OCI-LY1 (cell line): ENCODE results near the gene GLT8D1.

Source experiments
- H2AFZ ChIP-seq: fragments of 200-600 bp; sonication (generic), shearing (Covaris generic); 2 replicates; pipeline ENCODE4 v1.6.0; 2014; ENCODE audit warnings: antibody characterized with exemption, mild to moderate bottlenecking, low read length
- H3F3A ChIP-seq: fragments of 200-600 bp; sonication (generic), shearing (Covaris generic); 2 replicates; pipeline ENCODE4 v1.6.0; 2014; ENCODE audit warnings: mild to moderate bottlenecking, antibody characterized with exemption, low read length, moderate library complexity; ENCODE audit not compliant: insufficient read depth
- H3K27ac ChIP-seq: fragments of 200-600 bp; sonication (generic); 2 replicates; pipeline ENCODE4 v1.5.1; 2014; ENCODE audit warnings: low read length, mixed run types, mild to moderate bottlenecking, low read depth; ENCODE audit not compliant: poor library complexity, severe bottlenecking
- H3K27me3 ChIP-seq: fragments of 200-600 bp; sonication (generic); 2 replicates; pipeline ENCODE4 v1.6.0; 2014; ENCODE audit warnings: antibody characterized with exemption, mild to moderate bottlenecking, low read length, moderate library complexity; ENCODE audit not compliant: insufficient read depth
- H3K36me3 ChIP-seq: fragments of 200-600 bp; sonication (generic); 2 replicates; pipeline ENCODE4 v1.6.1; 2014; ENCODE audit warnings: mild to moderate bottlenecking, antibody characterized with exemption, low read length, moderate library complexity, mixed read lengths; ENCODE audit not compliant: insufficient read depth
- H3K4me1 ChIP-seq: fragments of 200-600 bp; sonication (generic); 2 replicates; pipeline ENCODE4 v1.5.1; 2014; ENCODE audit warnings: mild to moderate bottlenecking, low read length, moderate library complexity; ENCODE audit not compliant: insufficient read depth, severe bottlenecking
- H3K4me2 ChIP-seq: fragments of 200-600 bp; sonication (generic), shearing (Covaris generic); 2 replicates; pipeline ENCODE4 v1.6.1; 2014; ENCODE audit warnings: low read length
- H3K4me3 ChIP-seq: fragments of 200-600 bp; sonication (generic); 2 replicates; pipeline ENCODE4 v1.5.1; 2014; ENCODE audit warnings: low read length, low read depth, mild to moderate bottlenecking, mixed read lengths; ENCODE audit not compliant: poor library complexity, severe bottlenecking
- H3K79me2 ChIP-seq: fragments of 200-600 bp; shearing (Covaris generic); 2 replicates; pipeline ENCODE4 v1.6.1; 2016; ENCODE audit warnings: mixed run types, low read length, mixed read lengths; ENCODE audit not compliant: insufficient read depth
- H3K9ac ChIP-seq: fragments of 200-600 bp; sonication (generic), shearing (Covaris generic); 2 replicates; pipeline ENCODE4 v1.6.1; 2014; ENCODE audit warnings: mild to moderate bottlenecking, low read length, mixed read lengths
- H3K9me2 ChIP-seq: fragments of 200-600 bp; sonication (generic), shearing (Covaris generic); 2 replicates; pipeline ENCODE4 v1.6.1; 2014; ENCODE audit warnings: low read depth, mild to moderate bottlenecking, low read length, mixed read lengths
- H3K9me3 ChIP-seq: fragments of 200-600 bp; shearing (Covaris generic); 2 replicates; pipeline ENCODE4 v1.6.1; 2014; ENCODE audit warnings: low read length, mixed read lengths
- H4K20me1 ChIP-seq: fragments of 200-600 bp; sonication (generic), shearing (Covaris generic); 2 replicates; pipeline ENCODE4 v1.6.0; 2016; ENCODE audit warnings: mild to moderate bottlenecking, low read length; ENCODE audit not compliant: insufficient read depth
- EZH2 ChIP-seq: fragments of 200-600 bp; sonication (generic), shearing (Covaris generic); IDR thresholded peaks from 2 replicates; pipeline ENCODE4 v1.8.0; 2017; ENCODE audit warnings: borderline replicate concordance, mixed run types, mild to moderate bottlenecking, antibody characterized with exemption, low read length, moderate library complexity, mixed read lengths
- TF ChIP-seq, protein P1 (sequence below): fragments of 200-600 bp; sonication (generic), shearing (Covaris generic); IDR thresholded peaks from 2 replicates; pipeline ENCODE4 v1.5.1; 2017; ENCODE audit warnings: mild to moderate bottlenecking, antibody characterized with exemption, low read length, moderate library complexity, mixed read lengths

Gene GLT8D1

DNA sequence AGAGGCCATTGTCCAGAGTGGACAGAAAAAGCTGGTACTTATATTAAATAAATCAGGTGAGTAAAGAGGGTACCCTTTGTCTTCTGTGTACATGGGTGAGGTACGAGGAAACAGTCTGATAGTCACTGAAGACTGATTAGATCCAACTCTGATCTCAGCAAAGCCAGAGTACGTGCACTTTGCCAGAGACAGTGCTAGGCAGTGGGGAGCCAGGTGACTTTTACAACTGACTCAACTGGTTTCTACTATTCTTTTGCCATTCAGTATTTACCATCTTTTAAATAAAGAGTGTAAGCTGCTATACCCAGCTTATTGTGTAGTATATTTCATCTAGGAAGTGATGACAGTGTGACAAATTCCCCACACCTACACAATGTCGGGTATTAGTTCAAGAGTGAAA is 16.4 kb downstream of the GLT8D1 start:
- TF ChIP-seq, protein P1, sequence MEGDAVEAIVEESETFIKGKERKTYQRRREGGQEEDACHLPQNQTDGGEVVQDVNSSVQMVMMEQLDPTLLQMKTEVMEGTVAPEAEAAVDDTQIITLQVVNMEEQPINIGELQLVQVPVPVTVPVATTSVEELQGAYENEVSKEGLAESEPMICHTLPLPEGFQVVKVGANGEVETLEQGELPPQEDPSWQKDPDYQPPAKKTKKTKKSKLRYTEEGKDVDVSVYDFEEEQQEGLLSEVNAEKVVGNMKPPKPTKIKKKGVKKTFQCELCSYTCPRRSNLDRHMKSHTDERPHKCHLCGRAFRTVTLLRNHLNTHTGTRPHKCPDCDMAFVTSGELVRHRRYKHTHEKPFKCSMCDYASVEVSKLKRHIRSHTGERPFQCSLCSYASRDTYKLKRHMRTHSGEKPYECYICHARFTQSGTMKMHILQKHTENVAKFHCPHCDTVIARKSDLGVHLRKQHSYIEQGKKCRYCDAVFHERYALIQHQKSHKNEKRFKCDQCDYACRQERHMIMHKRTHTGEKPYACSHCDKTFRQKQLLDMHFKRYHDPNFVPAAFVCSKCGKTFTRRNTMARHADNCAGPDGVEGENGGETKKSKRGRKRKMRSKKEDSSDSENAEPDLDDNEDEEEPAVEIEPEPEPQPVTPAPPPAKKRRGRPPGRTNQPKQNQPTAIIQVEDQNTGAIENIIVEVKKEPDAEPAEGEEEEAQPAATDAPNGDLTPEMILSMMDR, result no peak
- TF ChIP-seq EZH2, result no peak
- H3K36me3 ChIP-seq, result peaks cover 81% of the 10 kb centered on the region
- peaks cover 27% of the 10 kb centered on the region for H3K79me2 ChIP-seq
- peaks cover 4% of the 10 kb centered on the region; the same call in 1 of the 2 replicates for H3F3A ChIP-seq
- H4K20me1 ChIP-seq, result no peaks in the 10 kb centered on the region
- no peaks in the 10 kb centered on the region for H3K9me2 ChIP-seq
- no peak overlapping the region for H2AFZ ChIP-seq
- H3K4me3 ChIP-seq, result no peak overlapping the region
- H3K27me3 ChIP-seq, result no peaks in the 10 kb centered on the region
- no peak overlapping the region for H3K9ac ChIP-seq
- no peak overlapping the region for H3K27ac ChIP-seq
- no peaks in the 10 kb centered on the region for H3K9me3 ChIP-seq
- peaks cover 25% of the 10 kb centered on the region for H3K4me1 ChIP-seq
- H3K4me2 ChIP-seq, result no peak overlapping the region

DNA sequence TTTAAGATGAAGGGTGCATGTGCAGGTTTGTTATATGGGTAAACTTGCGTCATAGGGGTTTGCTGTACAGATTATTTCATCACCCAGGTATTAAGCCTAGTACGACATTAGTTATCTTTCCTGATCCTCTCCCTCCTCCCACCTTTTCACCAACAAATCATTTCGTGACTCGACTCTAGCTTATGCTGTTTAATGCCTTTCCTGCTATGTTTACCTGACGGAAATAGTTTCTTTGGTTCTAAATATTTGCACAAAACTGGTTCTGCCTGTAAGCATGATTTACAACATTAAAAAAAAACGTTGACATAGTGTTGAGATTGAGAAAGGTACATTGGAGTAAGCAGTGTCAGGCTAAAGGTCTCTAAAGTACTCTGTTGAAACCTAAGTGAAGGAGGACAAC is 17.3 kb downstream of the GLT8D1 start:
- no peaks in the 10 kb centered on the region for H3K9me2 ChIP-seq
- H4K20me1 ChIP-seq, result no peaks in the 10 kb centered on the region
- no peak overlapping the region for H2AFZ ChIP-seq
- peaks cover 34% of the 10 kb centered on the region for H3K4me1 ChIP-seq
- TF ChIP-seq, protein P1, result no peak
- TF ChIP-seq EZH2, result no peak
- H3K9ac ChIP-seq, result no peak overlapping the region; the same call in 1 of the 2 replicates
- no peaks in the 10 kb centered on the region for H3F3A ChIP-seq
- H3K9me3 ChIP-seq, result no peaks in the 10 kb centered on the region
- H3K4me3 ChIP-seq, result no peak overlapping the region
- no peak overlapping the region for H3K27ac ChIP-seq
- H3K27me3 ChIP-seq, result no peaks in the 10 kb centered on the region
- H3K4me2 ChIP-seq, result 0 out of 2 replicates have a peak overlapping the region, but pooled peaks have one; percentile 99
- peaks cover 72% of the 10 kb centered on the region for H3K36me3 ChIP-seq
- H3K79me2 ChIP-seq, result peaks cover 36% of the 10 kb centered on the region

DNA sequence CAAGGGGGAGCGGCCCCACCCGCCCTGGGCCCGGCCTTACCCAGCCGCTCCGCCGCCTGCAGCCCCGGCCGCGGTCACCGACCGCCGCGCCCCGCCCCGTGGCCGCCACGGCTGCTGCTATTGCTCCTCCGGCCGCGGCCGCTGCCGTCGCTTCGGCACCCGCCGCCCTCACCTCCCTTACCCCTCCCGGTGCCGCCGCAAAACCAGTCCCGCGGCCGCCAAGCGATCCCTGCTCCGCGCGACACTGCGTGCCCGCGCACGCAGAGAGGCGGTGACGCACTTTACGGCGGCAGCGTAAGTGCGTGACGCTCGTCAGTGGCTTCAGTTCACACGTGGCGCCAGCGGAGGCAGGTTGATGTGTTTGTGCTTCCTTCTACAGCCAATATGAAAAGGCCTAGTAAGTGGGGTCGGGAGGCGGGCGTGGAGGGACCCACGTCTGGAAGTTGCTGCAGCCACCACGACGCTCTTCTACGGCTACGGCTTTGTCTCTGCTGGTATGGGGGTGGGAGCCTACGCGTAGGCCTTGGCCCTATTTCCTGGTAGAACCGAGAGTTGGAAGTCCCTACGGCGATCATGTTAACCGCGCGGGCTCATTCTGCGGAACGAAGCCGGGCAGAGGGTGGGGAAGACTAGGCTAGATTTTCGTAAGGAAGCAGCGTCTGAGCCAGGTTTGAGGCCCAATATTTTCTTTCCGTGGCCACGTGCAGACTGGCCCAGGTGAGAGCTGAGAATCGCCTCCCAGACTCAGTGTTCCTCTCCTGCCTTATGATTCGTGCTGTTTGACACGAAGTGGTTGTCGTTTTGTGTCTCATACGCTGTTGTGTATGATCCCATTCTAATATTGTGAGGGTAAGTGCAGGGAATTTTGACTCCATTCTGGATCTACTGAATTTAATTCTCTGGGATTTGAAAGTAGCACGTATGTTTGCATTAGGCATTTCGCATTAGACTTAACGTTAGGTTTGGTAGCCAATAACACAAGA is 19.6 kb downstream of the GLT8D1 start, which contains the start of the genes GNL3 and PBRM1:
GNL3 (plus strand) TSS at position 324 of the 983 bp plus-strand sequence; CDS start at position 385, 61 bp downstream.
PBRM1 (minus strand) TSS at position 205 of the 983 bp plus-strand sequence.
- Histone ChIP-seq H3K79me2 (peaks cover 53% of the 10 kb centered on the region), H3K9me2 (no peaks in the 10 kb centered on the region), H3K9ac (peak within 1 kb of the TSS; percentile 98), H3K27ac (peak within 1 kb of the TSS; percentile 75), H3K4me2 (peak within 1 kb of the TSS; percentile 99), H3K4me1 (peaks cover 34% of the 10 kb centered on the region), H3K27me3 (no peaks in the 10 kb centered on the region), H2AFZ (no peak within 1 kb of the TSS), H3K9me3 (no peaks in the 10 kb centered on the region), H3K36me3 (peaks cover 55% of the 10 kb centered on the region), H4K20me1 (no peaks in the 10 kb centered on the region), H3F3A (no peaks in the 10 kb centered on the region), H3K4me3 (peak within 1 kb of the TSS; percentile 96)
- no peak for TF ChIP-seq EZH2
- TF ChIP-seq, protein P1, result no peak
